Measurements from ENCODE around the gene POLK.

DNA sequence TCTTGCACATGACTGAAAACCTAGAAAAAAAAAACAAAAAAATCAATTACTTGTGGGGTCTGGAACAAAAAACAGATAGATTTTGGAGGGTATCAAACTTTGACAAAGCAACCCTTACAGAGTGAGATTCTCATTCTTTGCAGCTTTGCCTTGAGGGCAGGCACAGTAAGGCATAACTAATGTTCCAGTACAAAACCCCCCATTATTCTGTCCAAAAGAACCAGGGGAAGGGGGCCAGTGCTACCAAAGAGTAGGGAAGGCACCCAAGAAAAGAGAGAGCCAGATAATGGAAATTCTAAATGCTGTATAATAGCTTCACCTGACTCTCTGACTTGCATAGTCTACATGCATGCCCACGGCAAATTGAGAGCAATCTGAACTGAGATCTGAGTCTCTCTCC is 12.9 kb downstream of the POLK start:
- TF ChIP-seq POLR2A (IDR thresholded peaks at IDR 0.05) = no peak
- TF ChIP-seq, protein P1, sequence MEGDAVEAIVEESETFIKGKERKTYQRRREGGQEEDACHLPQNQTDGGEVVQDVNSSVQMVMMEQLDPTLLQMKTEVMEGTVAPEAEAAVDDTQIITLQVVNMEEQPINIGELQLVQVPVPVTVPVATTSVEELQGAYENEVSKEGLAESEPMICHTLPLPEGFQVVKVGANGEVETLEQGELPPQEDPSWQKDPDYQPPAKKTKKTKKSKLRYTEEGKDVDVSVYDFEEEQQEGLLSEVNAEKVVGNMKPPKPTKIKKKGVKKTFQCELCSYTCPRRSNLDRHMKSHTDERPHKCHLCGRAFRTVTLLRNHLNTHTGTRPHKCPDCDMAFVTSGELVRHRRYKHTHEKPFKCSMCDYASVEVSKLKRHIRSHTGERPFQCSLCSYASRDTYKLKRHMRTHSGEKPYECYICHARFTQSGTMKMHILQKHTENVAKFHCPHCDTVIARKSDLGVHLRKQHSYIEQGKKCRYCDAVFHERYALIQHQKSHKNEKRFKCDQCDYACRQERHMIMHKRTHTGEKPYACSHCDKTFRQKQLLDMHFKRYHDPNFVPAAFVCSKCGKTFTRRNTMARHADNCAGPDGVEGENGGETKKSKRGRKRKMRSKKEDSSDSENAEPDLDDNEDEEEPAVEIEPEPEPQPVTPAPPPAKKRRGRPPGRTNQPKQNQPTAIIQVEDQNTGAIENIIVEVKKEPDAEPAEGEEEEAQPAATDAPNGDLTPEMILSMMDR (IDR thresholded peaks at IDR 0.05) = no peak

Data from heart left ventricle (tissue), 13 donors.